SK-N-SH (cell line): ENCODE results near the gene OCA2.

Experiments
- GABPA ChIP-seq: IDR thresholded peaks from 2 replicates; pipeline ENCODE4 v1.4.0; 2012; ENCODE audit warnings: low read depth, mild to moderate bottlenecking
- NFIC ChIP-seq: IDR thresholded peaks from 2 replicates; pipeline ENCODE4 v1.4.0; 2012; ENCODE audit warnings: borderline replicate concordance
- POLR2AphosphoS5 ChIP-seq: IDR thresholded peaks from 2 replicates; pipeline ENCODE4 v1.6.1; 2012; ENCODE audit warnings: low read depth, low read length
- TF ChIP-seq, protein P1 (sequence below): fragments of 200-600 bp; sonication (generic); IDR thresholded peaks from 2 replicates; pipeline ENCODE4 v1.6.1; 2017; ENCODE audit warnings: antibody characterized with exemption, mild to moderate bottlenecking, moderate library complexity
- TF ChIP-seq, protein P2 (sequence below): IDR thresholded peaks from 2 replicates; pipeline ENCODE4 v1.4.0; 2012; ENCODE audit warnings: low read depth, borderline replicate concordance

DNA sequence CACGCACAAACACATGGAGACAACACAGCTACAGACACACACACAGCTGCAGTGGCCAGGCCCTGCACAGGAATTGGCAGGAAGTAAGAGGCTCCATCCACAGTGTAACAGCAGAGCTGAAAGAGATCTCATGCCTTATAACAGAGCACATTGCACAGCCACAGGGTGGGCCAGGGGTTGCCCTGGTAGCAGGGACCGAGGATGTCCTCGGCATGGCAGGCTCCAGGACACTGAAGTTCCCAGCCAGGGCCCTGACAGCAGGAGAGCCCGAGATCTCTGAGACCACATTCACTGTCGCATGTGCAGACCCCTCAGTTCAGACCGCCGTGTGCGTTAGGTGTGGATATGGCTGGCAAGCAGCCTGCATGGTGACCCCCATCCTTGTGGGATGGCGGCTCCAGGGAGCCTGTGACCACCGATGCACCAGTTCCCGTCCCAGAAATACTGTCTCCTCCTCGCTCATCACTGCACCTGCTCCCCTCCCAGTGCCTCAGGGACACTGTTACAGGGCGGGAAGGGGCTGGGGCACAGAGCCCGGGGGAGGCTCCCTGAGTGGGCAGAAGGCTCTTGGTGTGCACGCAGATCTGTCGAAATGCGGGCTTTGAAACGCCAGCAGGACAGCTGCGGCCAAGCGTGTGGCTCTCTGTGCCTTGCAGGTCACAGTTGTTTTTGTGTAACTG lies 1.5 kb upstream of the OCA2 start:
- TF ChIP-seq, protein P1, sequence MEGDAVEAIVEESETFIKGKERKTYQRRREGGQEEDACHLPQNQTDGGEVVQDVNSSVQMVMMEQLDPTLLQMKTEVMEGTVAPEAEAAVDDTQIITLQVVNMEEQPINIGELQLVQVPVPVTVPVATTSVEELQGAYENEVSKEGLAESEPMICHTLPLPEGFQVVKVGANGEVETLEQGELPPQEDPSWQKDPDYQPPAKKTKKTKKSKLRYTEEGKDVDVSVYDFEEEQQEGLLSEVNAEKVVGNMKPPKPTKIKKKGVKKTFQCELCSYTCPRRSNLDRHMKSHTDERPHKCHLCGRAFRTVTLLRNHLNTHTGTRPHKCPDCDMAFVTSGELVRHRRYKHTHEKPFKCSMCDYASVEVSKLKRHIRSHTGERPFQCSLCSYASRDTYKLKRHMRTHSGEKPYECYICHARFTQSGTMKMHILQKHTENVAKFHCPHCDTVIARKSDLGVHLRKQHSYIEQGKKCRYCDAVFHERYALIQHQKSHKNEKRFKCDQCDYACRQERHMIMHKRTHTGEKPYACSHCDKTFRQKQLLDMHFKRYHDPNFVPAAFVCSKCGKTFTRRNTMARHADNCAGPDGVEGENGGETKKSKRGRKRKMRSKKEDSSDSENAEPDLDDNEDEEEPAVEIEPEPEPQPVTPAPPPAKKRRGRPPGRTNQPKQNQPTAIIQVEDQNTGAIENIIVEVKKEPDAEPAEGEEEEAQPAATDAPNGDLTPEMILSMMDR: no peak
- TF ChIP-seq POLR2AphosphoS5: no peak
- no peak for TF ChIP-seq NFIC
- no peak for TF ChIP-seq GABPA
- TF ChIP-seq, protein P2, sequence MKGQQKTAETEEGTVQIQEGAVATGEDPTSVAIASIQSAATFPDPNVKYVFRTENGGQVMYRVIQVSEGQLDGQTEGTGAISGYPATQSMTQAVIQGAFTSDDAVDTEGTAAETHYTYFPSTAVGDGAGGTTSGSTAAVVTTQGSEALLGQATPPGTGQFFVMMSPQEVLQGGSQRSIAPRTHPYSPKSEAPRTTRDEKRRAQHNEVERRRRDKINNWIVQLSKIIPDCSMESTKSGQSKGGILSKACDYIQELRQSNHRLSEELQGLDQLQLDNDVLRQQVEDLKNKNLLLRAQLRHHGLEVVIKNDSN: no peak
